ENCODE results near the gene PIEZO1.

- TF ChIP-seq POLR2AphosphoS5 (IDR thresholded peaks at IDR 0.05; ENCODE audit: low read depth, low read length) = no peak
- TF ChIP-seq POLR2A (IDR thresholded peaks at IDR 0.05; ENCODE audit: low read depth, low read length) = no peak
- TF ChIP-seq PAX5 (IDR thresholded peaks at IDR 0.05; ENCODE audit: insufficient read depth, low read length, severe bottlenecking) = no peak
- no peak for TF ChIP-seq TAF1 (IDR thresholded peaks at IDR 0.05; ENCODE audit: low read depth, low read length)
- no peak for TF ChIP-seq SPI1 (IDR thresholded peaks at IDR 0.05; ENCODE audit: low read depth, low read length)
Measured at GRCh38 chr16:88804173-88804551, 19.1 kb upstream of the PIEZO1 start.
